ENCODE measurements around the gene SRC. TPM values are rescaled to one million over a fixed set of nuclear protein-coding genes. Genes with fewer than 3 reads are reported as not detected.

SRC gene
- total RNA-seq, 1 experiment from 2014 or later = 55.6 TPM

- Histone ChIP-seq H3K9me3 (ENCODE audit: low read length) (no peaks in the 10 kb centered on the region), H3K4me1 (ENCODE audit: insufficient read depth, low read length) (no peaks in the 10 kb centered on the region), H4K20me1 (ENCODE audit: low read length) (no peaks in the 10 kb centered on the region), H3K27me3 (ENCODE audit: low read length) (peaks cover 21% of the 10 kb centered on the region), H3K4me3 (ENCODE audit: low read length) (no peak overlapping the region), H3K4me2 (ENCODE audit: low read length) (no peak overlapping the region), H3K36me3 (ENCODE audit: low read depth, low read length) (no peaks in the 10 kb centered on the region), H3K9ac (ENCODE audit: low read length) (no peak overlapping the region), H3K9me2 (replicated peaks; ENCODE audit: low read length) (no peaks in the 10 kb centered on the region), H2AFZ (ENCODE audit: low read length) (no peak overlapping the region), H3K79me2 (ENCODE audit: low read length) (no peaks in the 10 kb centered on the region), H3F3A (ENCODE audit: low read length, unreplicated experiment) (no peaks in the 10 kb centered on the region), H3K27ac (ENCODE audit: low read length) (no peak overlapping the region)
- no peak for DNase-seq
- BruUV-seq (replicated peaks) = no TSS peak
- CTCF ChIA-PET = no interaction called here
- TF ChIP-seq CTCF (conservative IDR thresholded peaks at IDR 0.05; ENCODE audit: low read depth, low read length) (no peak), EZH2phosphoT487 (IDR thresholded peaks at IDR 0.05; ENCODE audit: borderline replicate concordance, low read length) (no peak), EZH2 (IDR thresholded peaks at IDR 0.05; ENCODE audit: low read length, unreplicated experiment) (no peak)
- ATAC-seq = no peak
- POLR2A ChIA-PET (ENCODE audit: unreplicated experiment) = no interaction called here
- intact Hi-C loops (cut with micrococcal nuclease) = no loop called here
Observed at GRCh38 chr20:37419774-37420542, 74.0 kb downstream of the SRC start.

GRCh38 chr20:37420610-37421009, 74.7 kb downstream of the SRC start:
- intact Hi-C loops (cut with micrococcal nuclease) = no loop called here
- Histone ChIP-seq H3K9me2 (replicated peaks; ENCODE audit: low read length) (no peaks in the 10 kb centered on the region), H3K36me3 (ENCODE audit: low read depth, low read length) (no peaks in the 10 kb centered on the region), H3K79me2 (ENCODE audit: low read length) (no peaks in the 10 kb centered on the region), H2AFZ (ENCODE audit: low read length) (no peak overlapping the region), H3K9ac (ENCODE audit: low read length) (no peak overlapping the region), H3K27me3 (ENCODE audit: low read length) (peaks cover 27% of the 10 kb centered on the region), H3K27ac (ENCODE audit: low read length) (no peak overlapping the region), H3K9me3 (ENCODE audit: low read length) (no peaks in the 10 kb centered on the region), H3K4me2 (ENCODE audit: low read length) (no peak overlapping the region), H4K20me1 (ENCODE audit: low read length) (no peaks in the 10 kb centered on the region), H3F3A (ENCODE audit: low read length, unreplicated experiment) (no peaks in the 10 kb centered on the region), H3K4me1 (ENCODE audit: insufficient read depth, low read length) (no peaks in the 10 kb centered on the region), H3K4me3 (ENCODE audit: low read length) (no peak overlapping the region)
- no peak for TF ChIP-seq EZH2phosphoT487 (IDR thresholded peaks at IDR 0.05; ENCODE audit: borderline replicate concordance, low read length)
- no peak for TF ChIP-seq EZH2 (IDR thresholded peaks at IDR 0.05; ENCODE audit: low read length, unreplicated experiment)
- TF ChIP-seq CTCF (conservative IDR thresholded peaks at IDR 0.05; ENCODE audit: low read depth, low read length) = no peak
- DNase-seq (no peak), ATAC-seq (no peak)
- CTCF ChIA-PET = no interaction called here
- POLR2A ChIA-PET (ENCODE audit: unreplicated experiment) = no interaction called here
- no TSS peak for BruUV-seq (replicated peaks)

Data from PC-3 (cell line).